ENCODE data around the gene ELOF1. TPM values are rescaled to one million over a fixed set of nuclear protein-coding genes. Genes with fewer than 3 reads are reported as not detected.

The ELOF1 gene
- total and polyA plus RNA-seq, 2 of the 13 experiments (the other 11 are each of a cell fraction or from before 2014, with no cell fraction given), result 14.5 to 43.2 TPM

- no peak for TF ChIP-seq HMGXB3 (CRISPR knock-in tag; IDR thresholded peaks at IDR 0.05; ENCODE audit: borderline replicate concordance)
- 0 out of 2 replicates have a peak, but pooled peaks have one; percentile 13 for TF ChIP-seq HOMEZ (CRISPR knock-in tag; IDR thresholded peaks at IDR 0.05; ENCODE audit: low read depth)
- TF ChIP-seq CERS6 (CRISPR knock-in tag; IDR thresholded peaks at IDR 0.05), result no peak
- peak; percentile 48 for TF ChIP-seq XRCC5 (optimal IDR thresholded peaks at IDR 0.05; ENCODE audit: low read length)
- no peak for TF ChIP-seq ZNF121 (CRISPR knock-in tag; IDR thresholded peaks at IDR 0.05)
- 0 out of 2 replicates have a peak, but pooled peaks have one; percentile 2 for TF ChIP-seq KLF12 (CRISPR knock-in tag; IDR thresholded peaks at IDR 0.05; ENCODE audit: borderline replicate concordance)
- TF ChIP-seq ZNF331 (CRISPR knock-in tag; IDR thresholded peaks at IDR 0.05), result no peak
- TF ChIP-seq PAXIP1 (CRISPR knock-in tag; conservative IDR thresholded peaks at IDR 0.05), result 0 out of 2 replicates have a peak, but pooled peaks have one; percentile 23
- TF ChIP-seq ZNF276 (CRISPR knock-in tag; IDR thresholded peaks at IDR 0.05; ENCODE audit: low read depth), result no peak
- no peak for TF ChIP-seq STAG1 (CRISPR knock-in tag; IDR thresholded peaks at IDR 0.05)
- peak; percentile 73; the same call in 1 of the 2 replicates for TF ChIP-seq ZNF740 (CRISPR knock-in tag; IDR thresholded peaks at IDR 0.05)
- TF ChIP-seq FOXP4 (CRISPR knock-in tag; IDR thresholded peaks at IDR 0.05), result peak; percentile 32; the same call in 1 of the 2 replicates
Measured at GRCh38 chr19:11505032-11505503, 54.0 kb downstream of the ELOF1 start (continued).
